Endothelial cell of umbilical vein (primary cell): ENCODE measurements around the gene TSR1. TPM values are rescaled to one million over a fixed set of nuclear protein-coding genes. Genes with fewer than 3 reads are reported as not detected.

Experiments used
- BruUV-seq: library from RNA; stranded (reverse); fragments of 400-500 nt; replicated peaks from 2 replicates; lab custom pipeline; 2021; lab: Mats Ljungman, UMichigan
- CTCF ChIA-PET: fragments of 300-600, 350-600 bp; sonication (Branson Sonifier 250); formaldehyde crosslinking; loops from one replicate; lab custom pipeline; 2021; ENCODE audit warnings: antibody characterized with exemption, inconsistent platforms; lab: Charles Lee
- POLR2A ChIA-PET: fragments of 300-600, 350-600 bp; sonication (Branson Sonifier 250); formaldehyde crosslinking; loops from one replicate; lab custom pipeline; 2021; ENCODE audit warnings: antibody characterized with exemption, inconsistent platforms; lab: Charles Lee
- DNase-seq: peaks from one replicate; pipeline ENCODE4 v3.0.0-alpha.2; 2011; ENCODE audit warnings: low read depth, low spot score
- FAIRE-seq: peaks from 2 replicates; lab custom pipeline; 2011; peaks lifted over from hg19 to GRCh38; lab: Jason Lieb, UNC
- H2AFZ ChIP-seq: 2 replicates; pipeline ENCODE4 v1.6.0; 2012; ENCODE audit warnings: low read depth, low read length, control low read depth, inconsistent platforms
- H3K27ac ChIP-seq: 2 replicates; pipeline ENCODE4 v1.5.1; 2011; ENCODE audit warnings: low read depth, mild to moderate bottlenecking, control low read depth, low read length, moderate library complexity; ENCODE audit not compliant: insufficient read depth
- H3K27me3 ChIP-seq, 2 experiments: 2 replicates each; pipeline versions ENCODE4 v1.6.0 to v1.6.1; 2011; ENCODE audit warnings: low read length in 2 of 2, mixed read lengths in 1 of 2; ENCODE audit not compliant: control insufficient read depth in 2 of 2, insufficient read depth in 2 of 2
- H3K36me3 ChIP-seq, 2 experiments: 2 replicates in 1 of 2; 3 replicates in 1 of 2; pipeline ENCODE4 v1.5.1; 2011; ENCODE audit warnings: low read length in 2 of 2, mild to moderate bottlenecking in 1 of 2, moderate library complexity in 1 of 2; ENCODE audit not compliant: control insufficient read depth in 2 of 2, insufficient read depth in 2 of 2; ENCODE audit errors: extremely low read depth in 1 of 2
- H3K4me1 ChIP-seq: 3 replicates; pipeline ENCODE4 v1.5.1; 2011; ENCODE audit warnings: mild to moderate bottlenecking, low read length; ENCODE audit not compliant: control insufficient read depth, insufficient read depth; ENCODE audit errors: extremely low read depth
- H3K4me2 ChIP-seq: 2 replicates; pipeline ENCODE4 v1.6.1; 2011; ENCODE audit warnings: low read length, control low read depth, mixed read lengths; ENCODE audit not compliant: insufficient read depth
- H3K4me3 ChIP-seq, 3 experiments: fragments of 200-600 bp in 1 of 3; sonication (generic), shearing (Covaris generic) in 1 of 3; replicated peaks in 1 of 3; 2 replicates each; pipeline ENCODE4 v1.5.1; 2011 to 2016; ENCODE audit warnings: control low read depth in 3 of 3, low read length in 3 of 3, mild to moderate bottlenecking in 2 of 3, inconsistent platforms in 1 of 3, low read depth in 1 of 3, moderate library complexity in 1 of 3; ENCODE audit not compliant: insufficient read depth in 1 of 3
- H3K79me2 ChIP-seq: 2 replicates; pipeline ENCODE4 v1.6.0; 2012; ENCODE audit warnings: low read length, inconsistent platforms; ENCODE audit not compliant: control insufficient read depth, insufficient read depth
- H3K9ac ChIP-seq: replicated peaks from 2 replicates; pipeline ENCODE3; 2011; ENCODE audit warnings: low read length, control low read depth; ENCODE audit not compliant: insufficient read depth; ENCODE audit errors: extremely low read depth
- H3K9me1 ChIP-seq: replicated peaks from 3 replicates; pipeline ENCODE4 v1.6.0; 2011; ENCODE audit warnings: mild to moderate bottlenecking, low read length; ENCODE audit not compliant: control insufficient read depth, insufficient read depth; ENCODE audit errors: extremely low read depth
- H3K9me3 ChIP-seq: replicated peaks from 2 replicates; pipeline ENCODE4 v1.5.1; 2012; ENCODE audit warnings: low read length, inconsistent platforms; ENCODE audit not compliant: control insufficient read depth, insufficient read depth
- H4K20me1 ChIP-seq: replicated peaks from 2 replicates; pipeline ENCODE3; 2011; ENCODE audit warnings: mild to moderate bottlenecking, low read length; ENCODE audit not compliant: control insufficient read depth, insufficient read depth; ENCODE audit errors: extremely low read depth
- CTCF ChIP-seq, 2 donors: IDR thresholded peaks; 1 replicate in 1 of 2; 2 replicates in 1 of 2; pipeline ENCODE4 v1.5.1; 2011; ENCODE audit warnings: low read length in 2 of 2, mild to moderate bottlenecking in 2 of 2, moderate library complexity in 2 of 2, control low read depth in 1 of 2, inconsistent platforms in 1 of 2, low read depth in 1 of 2; ENCODE audit not compliant: insufficient read depth in 1 of 2; ENCODE audit errors: extremely low read depth in 1 of 2
- EZH2 ChIP-seq: IDR thresholded peaks from 2 replicates; pipeline ENCODE4 v1.6.1; 2012; ENCODE audit warnings: borderline replicate concordance, low read depth, mild to moderate bottlenecking, moderate library complexity, low read length, inconsistent platforms; ENCODE audit not compliant: severe bottlenecking
- FOS ChIP-seq: IDR thresholded peaks from 2 replicates; pipeline ENCODE4 v1.6.1; 2011; ENCODE audit warnings: mild to moderate bottlenecking, low read length, moderate library complexity, borderline replicate concordance; ENCODE audit not compliant: insufficient read depth
- GATA2 ChIP-seq: IDR thresholded peaks from 2 replicates; pipeline ENCODE4 v1.7.0; 2011; ENCODE audit warnings: low read depth, mild to moderate bottlenecking, moderate library complexity, mixed read lengths, low read length; ENCODE audit not compliant: insufficient read length, insufficient read depth
- JUN ChIP-seq: IDR thresholded peaks from 2 replicates; pipeline ENCODE4 v1.6.1; 2011; ENCODE audit warnings: borderline replicate concordance, low read depth; ENCODE audit not compliant: insufficient read length, insufficient read depth
- MAX ChIP-seq: IDR thresholded peaks from 2 replicates; pipeline ENCODE4 v1.6.1; 2011; ENCODE audit not compliant: insufficient read depth, insufficient read length
- MYC ChIP-seq: IDR thresholded peaks from one replicate; pipeline ENCODE4 v1.6.1; 2011; ENCODE audit warnings: mild to moderate bottlenecking, low read depth, low read length
- POLR2A ChIP-seq: IDR thresholded peaks from 2 replicates; pipeline ENCODE4 v1.6.1; 2012; ENCODE audit warnings: low read depth, mild to moderate bottlenecking, control low read depth, low read length
- POLR2AphosphoS5 ChIP-seq: IDR thresholded peaks from 2 replicates; pipeline ENCODE4 v1.6.1; 2012; ENCODE audit warnings: low read depth, mild to moderate bottlenecking, control low read depth, low read length, moderate library complexity; ENCODE audit not compliant: insufficient read depth
- dilution Hi-C: fragments of 300-500 bp; cut with MboI; formaldehyde crosslinking; loops from one replicate; pipeline ENCODE4 v1.15.0; 2019; ENCODE audit warnings: low sequenced_read_pairs; ENCODE audit not compliant: extremely low pct_ligation_motif_present
- intact Hi-C: fragments of 100-400 bp; cut with micrococcal nuclease; formaldehyde crosslinking; loops from one replicate; pipeline ENCODE4 v1.10.0; 2022
- polyA plus RNA-seq, 4 experiments: library from polyadenylated mRNA; depleted of rRNA in 3 of 4; stranded (reverse) in 3 of 4; unstranded in 1 of 4; fragments of >200 nt; gene quantifications; 2 replicates each; pipeline versions ENCODE4 v1.2.1 to v1.2.3, GENCODE V29; 2011 to 2012; ENCODE audit warnings: missing spikeins in 1 of 4
- total RNA-seq: library from RNA; stranded (reverse); gene quantifications from 2 replicates; pipeline ENCODE4 v1.2.3, GENCODE V29; 2021

Gene TSR1
- total and polyA plus RNA-seq, 2 donors (not counting 3 experiments of a cell fraction or from before 2014, with no cell fraction given), result 6.2 to 39.9 TPM

DNA sequence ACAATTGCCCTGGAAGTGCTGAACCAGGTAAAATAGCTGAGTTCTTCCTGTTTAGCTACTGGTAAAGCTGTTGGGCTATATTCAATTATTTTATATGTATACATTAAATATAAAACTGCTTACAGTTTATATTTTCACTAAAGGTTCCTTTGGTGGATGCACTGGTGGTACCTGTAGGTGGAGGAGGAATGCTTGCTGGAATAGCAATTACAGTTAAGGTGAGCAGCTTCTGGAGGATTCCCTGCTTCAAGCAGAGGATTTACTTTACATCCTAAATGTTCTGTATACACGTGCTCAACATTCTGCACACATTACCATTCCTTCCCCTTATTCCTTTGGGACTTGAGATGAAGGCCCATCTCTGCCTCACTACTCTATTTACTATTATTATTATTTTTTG is 14.9 kb downstream of the TSR1 start:
- FAIRE-seq (no peak), DNase-seq (no peak)
- Histone ChIP-seq H3K4me3 (no peak overlapping the region), H3K9me3 (no peaks in the 10 kb centered on the region), H3K9me1 (no peaks in the 10 kb centered on the region), H3K79me2 (no peaks in the 10 kb centered on the region), H3K4me2 (no peak overlapping the region), H4K20me1 (no peaks in the 10 kb centered on the region), H3K36me3 (peaks cover 6 to 21% of the 10 kb centered on the region in 2 experiments), H3K27me3 (no peaks in the 10 kb centered on the region), H3K27ac (no peak overlapping the region), H3K4me1 (no peaks in the 10 kb centered on the region), H2AFZ (no peak overlapping the region), H3K9ac (no peak overlapping the region)
- BruUV-seq, result no TSS peak
- intact Hi-C loops, result no loop called here
- ChIA-PET POLR2A (no interaction called here), CTCF (no interaction called here)
- no peak for TF ChIP-seq POLR2A
- TF ChIP-seq MYC, result no peak
- no peak for TF ChIP-seq GATA2
- TF ChIP-seq EZH2, result no peak
- no peak for TF ChIP-seq MAX
- TF ChIP-seq POLR2AphosphoS5, result no peak
- TF ChIP-seq JUN, result no peak
- TF ChIP-seq FOS, result no peak
- TF ChIP-seq CTCF (IDR thresholded peaks at IDR 0.05; ENCODE audit: extremely low read depth in 1 of 2, insufficient read depth in 1 of 2, low read depth in 1 of 2, low read length in 2 of 2), result no peak
- dilution Hi-C loops, result no loop called here
